ENCODE results near the gene FBXL7. TPM values are rescaled to one million over a fixed set of nuclear protein-coding genes. Genes with fewer than 3 reads are reported as not detected.

Gene FBXL7
- polyA plus RNA-seq, 1 donor from 2014 or later, result 0.24 TPM

DNA sequence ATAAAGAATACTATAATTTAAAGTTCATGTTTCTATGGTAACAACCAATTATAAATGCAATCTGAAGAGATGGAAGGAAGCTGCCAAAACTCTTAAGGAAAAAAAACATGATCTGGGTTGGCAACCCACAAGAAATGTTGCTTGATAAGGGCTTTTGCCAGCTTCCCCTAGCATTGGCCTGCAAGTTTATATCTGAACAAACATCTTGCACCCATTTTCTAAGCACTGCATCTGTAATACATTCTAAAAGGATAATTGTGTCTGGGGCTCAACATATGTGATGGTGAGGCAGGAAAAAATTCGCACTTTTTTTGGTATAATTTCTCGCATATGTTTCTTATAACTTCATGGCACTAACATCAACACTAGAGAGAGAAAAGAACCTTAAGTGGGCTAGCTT, 276.4 kb downstream of the FBXL7 start:
- H4K20me1 ChIP-seq (ENCODE audit: insufficient read depth), result no peaks in the 10 kb centered on the region
- H3K9me3 ChIP-seq (ENCODE audit: low read length), result no peaks in the 10 kb centered on the region
- H3K27ac ChIP-seq (ENCODE audit: low read length), result no peak overlapping the region

DNA sequence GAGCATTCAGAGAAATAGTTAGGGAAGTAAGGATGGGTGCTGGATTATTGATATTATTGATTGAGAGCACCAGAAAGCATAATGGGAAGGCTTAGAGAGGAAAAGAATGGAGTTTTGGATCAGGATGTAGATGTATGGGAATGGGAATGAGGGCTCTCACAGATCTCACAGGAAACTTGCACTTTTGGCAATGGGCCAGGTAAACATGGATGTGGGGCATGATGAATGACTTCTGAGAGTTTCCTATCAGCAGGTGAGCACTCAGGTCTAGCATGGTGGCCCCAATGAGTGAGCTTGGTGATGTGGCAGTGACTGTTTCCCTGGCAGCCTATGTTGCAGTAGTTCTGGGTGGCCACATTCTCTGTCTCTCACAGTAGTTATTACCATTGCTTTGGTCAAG, 283.8 kb downstream of the FBXL7 start:
- Histone ChIP-seq H3K4me2 (ENCODE audit: low read length) (no peak overlapping the region), H3K9me3 (ENCODE audit: low read length) (no peaks in the 10 kb centered on the region), H3K9ac (ENCODE audit: low read length) (no peak overlapping the region), H3K36me3 (ENCODE audit: insufficient read depth, low read length) (no peaks in the 10 kb centered on the region), H3F3A (ENCODE audit: insufficient read depth, low read length, poor library complexity, severe bottlenecking) (no peaks in the 10 kb centered on the region), H3K9me2 (ENCODE audit: insufficient read depth, low read length) (no peaks in the 10 kb centered on the region), H3K79me2 (replicated peaks; ENCODE audit: insufficient read depth, low read length) (no peaks in the 10 kb centered on the region), H3K27ac (ENCODE audit: low read length) (no peak overlapping the region), H3K4me3 (ENCODE audit: low read length) (no peak overlapping the region), H4K20me1 (ENCODE audit: insufficient read depth) (no peaks in the 10 kb centered on the region), H2AFZ (ENCODE audit: low read depth, low read length) (no peak overlapping the region), H3K27me3 (ENCODE audit: insufficient read depth, low read depth, low read length) (no peaks in the 10 kb centered on the region)
- TF ChIP-seq SMC3 (conservative IDR thresholded peaks at IDR 0.05; ENCODE audit: poor library complexity), result no peak
- TF ChIP-seq, protein P1, sequence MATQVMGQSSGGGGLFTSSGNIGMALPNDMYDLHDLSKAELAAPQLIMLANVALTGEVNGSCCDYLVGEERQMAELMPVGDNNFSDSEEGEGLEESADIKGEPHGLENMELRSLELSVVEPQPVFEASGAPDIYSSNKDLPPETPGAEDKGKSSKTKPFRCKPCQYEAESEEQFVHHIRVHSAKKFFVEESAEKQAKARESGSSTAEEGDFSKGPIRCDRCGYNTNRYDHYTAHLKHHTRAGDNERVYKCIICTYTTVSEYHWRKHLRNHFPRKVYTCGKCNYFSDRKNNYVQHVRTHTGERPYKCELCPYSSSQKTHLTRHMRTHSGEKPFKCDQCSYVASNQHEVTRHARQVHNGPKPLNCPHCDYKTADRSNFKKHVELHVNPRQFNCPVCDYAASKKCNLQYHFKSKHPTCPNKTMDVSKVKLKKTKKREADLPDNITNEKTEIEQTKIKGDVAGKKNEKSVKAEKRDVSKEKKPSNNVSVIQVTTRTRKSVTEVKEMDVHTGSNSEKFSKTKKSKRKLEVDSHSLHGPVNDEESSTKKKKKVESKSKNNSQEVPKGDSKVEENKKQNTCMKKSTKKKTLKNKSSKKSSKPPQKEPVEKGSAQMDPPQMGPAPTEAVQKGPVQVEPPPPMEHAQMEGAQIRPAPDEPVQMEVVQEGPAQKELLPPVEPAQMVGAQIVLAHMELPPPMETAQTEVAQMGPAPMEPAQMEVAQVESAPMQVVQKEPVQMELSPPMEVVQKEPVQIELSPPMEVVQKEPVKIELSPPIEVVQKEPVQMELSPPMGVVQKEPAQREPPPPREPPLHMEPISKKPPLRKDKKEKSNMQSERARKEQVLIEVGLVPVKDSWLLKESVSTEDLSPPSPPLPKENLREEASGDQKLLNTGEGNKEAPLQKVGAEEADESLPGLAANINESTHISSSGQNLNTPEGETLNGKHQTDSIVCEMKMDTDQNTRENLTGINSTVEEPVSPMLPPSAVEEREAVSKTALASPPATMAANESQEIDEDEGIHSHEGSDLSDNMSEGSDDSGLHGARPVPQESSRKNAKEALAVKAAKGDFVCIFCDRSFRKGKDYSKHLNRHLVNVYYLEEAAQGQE (IDR thresholded peaks at IDR 0.05; ENCODE audit: borderline replicate concordance), result no peak
- TF ChIP-seq EP300 (conservative IDR thresholded peaks at IDR 0.05; ENCODE audit: poor library complexity, severe bottlenecking), result no peak
- no peak for TF ChIP-seq EZH2 (IDR thresholded peaks at IDR 0.05; ENCODE audit: borderline replicate concordance, insufficient read depth, low read length, poor library complexity, severe bottlenecking)
- TF ChIP-seq TAF1 (IDR thresholded peaks at IDR 0.05; ENCODE audit: low read depth), result no peak
- TF ChIP-seq, protein P2, sequence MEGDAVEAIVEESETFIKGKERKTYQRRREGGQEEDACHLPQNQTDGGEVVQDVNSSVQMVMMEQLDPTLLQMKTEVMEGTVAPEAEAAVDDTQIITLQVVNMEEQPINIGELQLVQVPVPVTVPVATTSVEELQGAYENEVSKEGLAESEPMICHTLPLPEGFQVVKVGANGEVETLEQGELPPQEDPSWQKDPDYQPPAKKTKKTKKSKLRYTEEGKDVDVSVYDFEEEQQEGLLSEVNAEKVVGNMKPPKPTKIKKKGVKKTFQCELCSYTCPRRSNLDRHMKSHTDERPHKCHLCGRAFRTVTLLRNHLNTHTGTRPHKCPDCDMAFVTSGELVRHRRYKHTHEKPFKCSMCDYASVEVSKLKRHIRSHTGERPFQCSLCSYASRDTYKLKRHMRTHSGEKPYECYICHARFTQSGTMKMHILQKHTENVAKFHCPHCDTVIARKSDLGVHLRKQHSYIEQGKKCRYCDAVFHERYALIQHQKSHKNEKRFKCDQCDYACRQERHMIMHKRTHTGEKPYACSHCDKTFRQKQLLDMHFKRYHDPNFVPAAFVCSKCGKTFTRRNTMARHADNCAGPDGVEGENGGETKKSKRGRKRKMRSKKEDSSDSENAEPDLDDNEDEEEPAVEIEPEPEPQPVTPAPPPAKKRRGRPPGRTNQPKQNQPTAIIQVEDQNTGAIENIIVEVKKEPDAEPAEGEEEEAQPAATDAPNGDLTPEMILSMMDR (IDR thresholded peaks at IDR 0.05; ENCODE audit: poor library complexity, severe bottlenecking), result no peak
- TF ChIP-seq RAD21 (conservative IDR thresholded peaks at IDR 0.05), result no peak
- no peak for TF ChIP-seq MXI1 (conservative IDR thresholded peaks at IDR 0.05; ENCODE audit: poor library complexity, severe bottlenecking)
- no peak for TF ChIP-seq POLR2AphosphoS5 (IDR thresholded peaks at IDR 0.05)

More for the DNA sequence above, 276.4 kb downstream of the FBXL7 start:
- Histone ChIP-seq H3K4me3 (ENCODE audit: low read length) (no peak overlapping the region), H2AFZ (ENCODE audit: low read depth, low read length) (no peak overlapping the region), H3K27me3 (ENCODE audit: insufficient read depth, low read depth, low read length) (no peaks in the 10 kb centered on the region), H3K9me2 (ENCODE audit: insufficient read depth, low read length) (no peaks in the 10 kb centered on the region), H3K4me2 (ENCODE audit: low read length) (no peak overlapping the region), H3K36me3 (ENCODE audit: insufficient read depth, low read length) (no peaks in the 10 kb centered on the region), H3K79me2 (replicated peaks; ENCODE audit: insufficient read depth, low read length) (no peaks in the 10 kb centered on the region), H3F3A (ENCODE audit: insufficient read depth, low read length, poor library complexity, severe bottlenecking) (no peaks in the 10 kb centered on the region), H3K9ac (ENCODE audit: low read length) (no peak overlapping the region)
- TF ChIP-seq MXI1 (conservative IDR thresholded peaks at IDR 0.05; ENCODE audit: poor library complexity, severe bottlenecking) (no peak), POLR2AphosphoS5 (IDR thresholded peaks at IDR 0.05) (no peak)

DNA sequence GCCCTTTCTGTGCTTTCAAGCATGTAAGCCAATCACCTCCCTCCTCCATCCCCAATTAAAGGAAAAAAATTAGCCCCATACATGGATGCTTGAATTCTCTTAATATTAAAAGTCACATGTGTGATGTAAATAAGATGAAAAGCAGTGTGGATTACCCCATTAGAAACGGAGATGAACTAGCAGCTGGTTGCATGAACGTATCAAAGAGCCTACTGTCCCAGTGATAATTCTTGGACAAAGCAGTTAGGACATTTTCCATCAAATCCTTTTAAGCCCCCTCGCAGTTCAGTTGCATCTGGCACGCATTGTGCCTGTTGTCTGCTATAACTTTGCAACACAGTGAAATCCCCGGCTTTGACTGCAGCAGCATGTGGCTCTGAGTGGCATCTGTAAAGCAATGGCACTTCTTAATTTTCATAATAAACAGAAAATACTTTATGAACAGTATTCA, 285.6 kb downstream of the FBXL7 start:
- no peak overlapping the region for H3K9ac ChIP-seq (ENCODE audit: low read length)
- H3K9me3 ChIP-seq (ENCODE audit: low read length), result no peaks in the 10 kb centered on the region
- no peaks in the 10 kb centered on the region for H3K27me3 ChIP-seq (ENCODE audit: insufficient read depth, low read depth, low read length)
- TF ChIP-seq, protein P1 (IDR thresholded peaks at IDR 0.05; ENCODE audit: borderline replicate concordance), result no peak
- TF ChIP-seq EP300 (conservative IDR thresholded peaks at IDR 0.05; ENCODE audit: poor library complexity, severe bottlenecking) (no peak), EZH2 (IDR thresholded peaks at IDR 0.05; ENCODE audit: borderline replicate concordance, insufficient read depth, low read length, poor library complexity, severe bottlenecking) (no peak), MXI1 (conservative IDR thresholded peaks at IDR 0.05; ENCODE audit: poor library complexity, severe bottlenecking) (no peak), SMC3 (conservative IDR thresholded peaks at IDR 0.05; ENCODE audit: poor library complexity) (no peak), RAD21 (conservative IDR thresholded peaks at IDR 0.05) (no peak), POLR2AphosphoS5 (IDR thresholded peaks at IDR 0.05) (no peak), TAF1 (IDR thresholded peaks at IDR 0.05; ENCODE audit: low read depth) (no peak)
- TF ChIP-seq, protein P2 (IDR thresholded peaks at IDR 0.05; ENCODE audit: poor library complexity, severe bottlenecking), result no peak
- H3K4me2 ChIP-seq (ENCODE audit: low read length), result no peak overlapping the region
- H4K20me1 ChIP-seq (ENCODE audit: insufficient read depth), result no peaks in the 10 kb centered on the region
- no peak overlapping the region for H3K4me3 ChIP-seq (ENCODE audit: low read length)
- H3K9me2 ChIP-seq (ENCODE audit: insufficient read depth, low read length), result no peaks in the 10 kb centered on the region
- H3K36me3 ChIP-seq (ENCODE audit: insufficient read depth, low read length), result no peaks in the 10 kb centered on the region
- no peaks in the 10 kb centered on the region for H3F3A ChIP-seq (ENCODE audit: insufficient read depth, low read length, poor library complexity, severe bottlenecking)
- H3K27ac ChIP-seq (ENCODE audit: low read length), result no peak overlapping the region
- H3K79me2 ChIP-seq (replicated peaks; ENCODE audit: insufficient read depth, low read length), result no peaks in the 10 kb centered on the region
- H2AFZ ChIP-seq (ENCODE audit: low read depth, low read length), result no peak overlapping the region
